ENCODE data around the gene CAD. TPM values are rescaled to one million over a fixed set of nuclear protein-coding genes. Genes with fewer than 3 reads are reported as not detected.

The CAD gene
- total RNA-seq, 1 donor from 2014 or later, result 65.8 TPM

GRCh38 chr2:27280826-27281225 is 63.7 kb downstream of the CAD start:
- TF ChIP-seq CTCF (conservative IDR thresholded peaks at IDR 0.05; ENCODE audit: low read depth, low read length), result no peak

GRCh38 chr2:27281442-27281841 is 64.3 kb downstream of the CAD start:
- no peak overlapping the region for H3K4me3 ChIP-seq (ENCODE audit: low read depth, low read length)

More at GRCh38 chr2:27280826-27281225, 63.7 kb downstream of the CAD start:
- DNase-seq (ENCODE audit: low read depth), result no peak
- no peak overlapping the region for H3K4me3 ChIP-seq (ENCODE audit: low read depth, low read length)

GRCh38 chr2:27281855-27282559 is 64.8 kb downstream of the CAD start, which contains the start of gene TRIM54:
Gene TRIM54, plus strand, starts transcription at chr2:27282429. Its CDS starts 303 bp downstream, at chr2:27282732.
- H3K4me3 ChIP-seq (ENCODE audit: low read depth, low read length), result no peak within 1 kb of the TSS
- no peak for TF ChIP-seq CTCF (conservative IDR thresholded peaks at IDR 0.05; ENCODE audit: low read depth, low read length)
- DNase-seq (ENCODE audit: low read depth), result no peak

More at GRCh38 chr2:27281442-27281841, 64.3 kb downstream of the CAD start:
- TF ChIP-seq CTCF (conservative IDR thresholded peaks at IDR 0.05; ENCODE audit: low read depth, low read length), result no peak
- no peak for DNase-seq (ENCODE audit: low read depth)

- no peak overlapping the region for H3K4me3 ChIP-seq (ENCODE audit: low read depth, low read length)
- no peak for TF ChIP-seq CTCF (conservative IDR thresholded peaks at IDR 0.05; ENCODE audit: low read depth, low read length)
- DNase-seq (ENCODE audit: low read depth), result no peak
Measured at GRCh38 chr2:27282892-27283291, 65.7 kb downstream of the CAD start.

GRCh38 chr2:27284996-27285395 is 67.8 kb downstream of the CAD start:
- no peak for DNase-seq (ENCODE audit: low read depth)
- TF ChIP-seq CTCF (conservative IDR thresholded peaks at IDR 0.05; ENCODE audit: low read depth, low read length), result no peak
- H3K4me3 ChIP-seq (ENCODE audit: low read depth, low read length), result no peak overlapping the region

- H3K4me3 ChIP-seq (ENCODE audit: low read depth, low read length), result no peak overlapping the region
- no peak for TF ChIP-seq CTCF (conservative IDR thresholded peaks at IDR 0.05; ENCODE audit: low read depth, low read length)
- no peak for DNase-seq (ENCODE audit: low read depth)
Measured at GRCh38 chr2:27285481-27285880, 68.3 kb downstream of the CAD start.

- DNase-seq (ENCODE audit: low read depth), result no peak
- no peak for TF ChIP-seq CTCF (conservative IDR thresholded peaks at IDR 0.05; ENCODE audit: low read depth, low read length)
- H3K4me3 ChIP-seq (ENCODE audit: low read depth, low read length), result no peak overlapping the region
Measured at GRCh38 chr2:27288610-27289009, 71.4 kb downstream of the CAD start.

Data from epithelial cell of proximal tubule (primary cell).